Body of pancreas (tissue), 4 donors: ENCODE results near the gene MRPS18B. TPM values are rescaled to one million over a fixed set of nuclear protein-coding genes. Genes with fewer than 3 reads are reported as not detected.
A peak's percentile ranks its signal among the peaks of the same experiment; 100 is the strongest.

Source experiments
- ATAC-seq: fragments of 150-250 bp; one replicate; pipeline ENCODE4 v1.9.1; 2016
- DNase-seq, 4 donors: peaks; one replicate each; pipeline ENCODE4 v3.0.0-alpha.2; 2019
- H3K27ac ChIP-seq, 4 donors: fragments of 200-600 bp; sonication (generic); 1 replicate in 3 of 4; 2 replicates in 1 of 4; pipeline versions ENCODE4 v1.5.1 to v1.6.1; 2016 to 2019; ENCODE audit warnings: mild to moderate bottlenecking in 1 of 4, mixed read lengths in 1 of 4, moderate library complexity in 1 of 4
- H3K27me3 ChIP-seq, 2 donors: fragments of 200-600 bp; sonication (generic); one replicate each; pipeline ENCODE4 v1.6.0; 2016; ENCODE audit warnings: mild to moderate bottlenecking in 1 of 2
- H3K36me3 ChIP-seq, 2 donors: fragments of 200-600 bp; sonication (generic); replicated peaks in 1 of 2; 2 replicates each; pipeline ENCODE4 v1.5.1; 2016; ENCODE audit warnings: low read depth in 2 of 2; ENCODE audit not compliant: insufficient read depth in 1 of 2
- H3K4me1 ChIP-seq: fragments of 200-600 bp; sonication (generic); one replicate; pipeline ENCODE4 v1.6.0; 2016
- H3K4me3 ChIP-seq, 2 donors: fragments of 200-600 bp; sonication (generic); 1 replicate in 1 of 2; 2 replicates in 1 of 2; pipeline ENCODE4 v1.5.1; 2016 to 2019
- H3K9me3 ChIP-seq, 3 donors: fragments of 200-600 bp; sonication (generic); 1 replicate in 2 of 3; 2 replicates in 1 of 3; pipeline ENCODE4 v1.5.1; 2016
- CTCF ChIP-seq, 7 experiments: fragments of 450-650 bp in 4 of 7; fragments of 200-600 bp in 3 of 7; sonication (generic) in 3 of 7; IDR thresholded peaks; one replicate each; pipeline ENCODE4 v1.5.1; 2016 to 2019; ENCODE audit warnings: antibody characterized with exemption in 7 of 7
- POLR2A ChIP-seq, 3 donors: fragments of 450-650 bp; IDR thresholded peaks; one replicate each; pipeline ENCODE4 v1.6.1; 2016; ENCODE audit warnings: antibody characterized with exemption in 3 of 3, mild to moderate bottlenecking in 2 of 3
- WGBS, 2 donors: methylation state at CpG; one replicate each; pipeline ENCODE4 v1.1.5; 2017; 5-methylcytosine and 5-hydroxymethylcytosine counted together
- intact Hi-C: fragments of 100-400 bp; cut with DNase I; formaldehyde crosslinking; loops from one replicate; pipeline ENCODE4 v1.15.1; 2023
- total RNA-seq, 2 donors: library from RNA; depleted of rRNA; stranded (reverse); fragments of >200 nt; gene quantifications; one replicate each; pipeline ENCODE4 v1.1.0, GENCODE V29; 2016

MRPS18B gene
- total RNA-seq, 2 donors from 2014 or later, result 26.4 to 35.5 TPM

- intact Hi-C loops, result no loop called here
- no peak for TF ChIP-seq CTCF (IDR thresholded peaks at IDR 0.05)
- peak; percentile 18 to 67 (median 61) for TF ChIP-seq POLR2A (IDR thresholded peaks at IDR 0.05)
- peaks cover 0 to 8% of the 10 kb centered on the region in 2 donors for H3K36me3 ChIP-seq
- WGBS, 2 donors, result 0% methylated on average over 7 to 78 of the region's 78 CpGs
- DNase-seq, result peak; percentile 70 to 80 (median 78)
- peaks cover 22% of the 10 kb centered on the region for H3K4me1 ChIP-seq
- no peaks in the 10 kb centered on the region for H3K9me3 ChIP-seq
- peak overlapping the region; percentile 70 to 96 for H3K4me3 ChIP-seq
- ATAC-seq, result peak; percentile 75
- H3K27ac ChIP-seq, result peak overlapping the region; percentile 83 to 97 (median 91)
- H3K27me3 ChIP-seq, result no peaks in the 10 kb centered on the region
Measured at GRCh38 chr6:30647242-30648116, 29.8 kb downstream of the MRPS18B start.

GRCh38 chr6:30651143-30651542, 33.5 kb downstream of the MRPS18B start:
- DNase-seq, result no peak
- no peak for ATAC-seq

GRCh38 chr6:30654798-30655742, 37.4 kb downstream of the MRPS18B start:
- Histone ChIP-seq H3K4me1 (no peaks in the 10 kb centered on the region), H3K27ac (no peak overlapping the region), H3K4me3 (no peak overlapping the region), H3K36me3 (peaks cover 6 to 53% of the 10 kb centered on the region in 2 donors), H3K9me3 (no peaks in the 10 kb centered on the region), H3K27me3 (no peaks in the 10 kb centered on the region)
- TF ChIP-seq POLR2A (IDR thresholded peaks at IDR 0.05) (no peak), CTCF (IDR thresholded peaks at IDR 0.05) (no peak)
- intact Hi-C loops, result no loop called here
- ATAC-seq, result no peak
- DNase-seq, result no peak
- WGBS, 2 donors, result 83 to 87% methylated on average over 17 to 19 of the region's 19 CpGs

More at GRCh38 chr6:30651143-30651542, 33.5 kb downstream of the MRPS18B start:
- H3K4me1 ChIP-seq, result peaks cover 16% of the 10 kb centered on the region
- no peak overlapping the region for H3K4me3 ChIP-seq
- H3K36me3 ChIP-seq, result peaks cover 6 to 28% of the 10 kb centered on the region in 2 donors
- no peak for TF ChIP-seq POLR2A (IDR thresholded peaks at IDR 0.05)
- H3K27me3 ChIP-seq, result no peaks in the 10 kb centered on the region
- intact Hi-C loops, result no loop called here
- no peaks in the 10 kb centered on the region for H3K9me3 ChIP-seq
- H3K27ac ChIP-seq, result no peak overlapping the region
- WGBS, 2 donors, result 87 to 88% methylated on average over 12 of the region's 12 CpGs

- no peak for ATAC-seq
Measured at GRCh38 chr6:30655743-30656094, 38.1 kb downstream of the MRPS18B start.

More at GRCh38 chr6:30655743-30656094, 38.1 kb downstream of the MRPS18B start:
- no peak overlapping the region for H3K27ac ChIP-seq
- no peaks in the 10 kb centered on the region for H3K27me3 ChIP-seq
- WGBS, 2 donors, result 88 to 94% methylated on average over 3 of the region's 3 CpGs
- H3K4me1 ChIP-seq, result no peaks in the 10 kb centered on the region
- peaks cover 6 to 53% of the 10 kb centered on the region in 2 donors for H3K36me3 ChIP-seq
- no peak for DNase-seq
- no peak overlapping the region for H3K4me3 ChIP-seq
- TF ChIP-seq CTCF (IDR thresholded peaks at IDR 0.05), result no peak
- no peak for TF ChIP-seq POLR2A (IDR thresholded peaks at IDR 0.05)
- H3K9me3 ChIP-seq, result no peaks in the 10 kb centered on the region
- intact Hi-C loops, result no loop called here
